H4 (cell line): Measurements from ENCODE around the gene NOL8. TPM values are rescaled to one million over a fixed set of nuclear protein-coding genes. Genes with fewer than 3 reads are reported as not detected.

Source experiments
- DNase-seq: peaks from one replicate; pipeline ENCODE4 v3.0.0-alpha.2; 2015; ENCODE audit warnings: low spot score
- total RNA-seq: library from RNA; depleted of rRNA; stranded (reverse); fragments of >200 nt; shearing (Covaris generic); gene quantifications from 2 replicates; pipeline ENCODE4 v1.2.3, GENCODE V29; 2014; rRNA removed

The NOL8 gene
- total RNA-seq, 1 experiment from 2014 or later = 11.0 TPM

GRCh38 chr9:92270511-92270910 is 54.6 kb downstream of the NOL8 start:
- DNase-seq = no peak

GRCh38 chr9:92266486-92266885 is 58.7 kb downstream of the NOL8 start:
- DNase-seq = no peak

- no peak for DNase-seq
Observed at GRCh38 chr9:92265154-92265553, 60.0 kb downstream of the NOL8 start.

GRCh38 chr9:92263131-92263530 is 62.0 kb downstream of the NOL8 start:
- no peak for DNase-seq

- DNase-seq = no peak
Observed at GRCh38 chr9:92257327-92257726, 67.8 kb downstream of the NOL8 start.

- DNase-seq = no peak
Observed at GRCh38 chr9:92254381-92255337, 70.5 kb downstream of the NOL8 start.

- no peak for DNase-seq
Observed at GRCh38 chr9:92253656-92254055, 71.5 kb downstream of the NOL8 start.

- DNase-seq = no peak
Observed at GRCh38 chr9:92247981-92248380, 77.2 kb downstream of the NOL8 start.

Other genes with a start within 250 kb of the NOL8 start
- 92.3 and 94.6 TPM in 2 replicates for gene SPTLC1, start 209.9 kb downstream of the NOL8 start, total RNA-seq
- 166 and 199 TPM in 2 replicates for gene IARS1, start 31.7 kb downstream of the NOL8 start, total RNA-seq
- gene CENPP, start 603 bp upstream of the NOL8 start, total RNA-seq = 2.3 and 9.6 TPM in 2 replicates
- not detected in 2 replicates for gene OGN, start 79.2 kb upstream of the NOL8 start, total RNA-seq
- gene OMD, start 99.1 kb upstream of the NOL8 start, total RNA-seq = 0.21 and 0.23 TPM in 2 replicates
- gene ASPN, start 157.2 kb upstream of the NOL8 start, total RNA-seq = not detected in 2 replicates
- gene ECM2, start 210.6 kb upstream of the NOL8 start, total RNA-seq = 2.0 and 5.2 TPM in 2 replicates